Peyer's patch (tissue), 4 donors: ENCODE data around the gene RHOA. TPM values are rescaled to one million over a fixed set of nuclear protein-coding genes. Genes with fewer than 3 reads are reported as not detected.
"Not testable (repeated sequence)": the region's sequence is repeated elsewhere in the genome, so short reads cannot be mapped to it uniquely, and the experiment has no call there.

Experiments used
- DNase-seq, 3 donors: peaks; one replicate each; pipeline ENCODE4 v3.0.0-alpha.2; 2017 to 2019
- H3K27ac ChIP-seq, 4 donors: fragments of 200-600 bp; sonication (generic); one replicate each; pipeline ENCODE4 v1.5.1; 2016 to 2019
- H3K27me3 ChIP-seq, 2 donors: fragments of 200-600 bp; sonication (generic); one replicate each; pipeline ENCODE4 v1.5.1; 2019
- H3K36me3 ChIP-seq, 3 donors: fragments of 200-600 bp; sonication (generic); one replicate each; pipeline ENCODE4 v1.5.1; 2016 to 2019
- H3K4me1 ChIP-seq, 4 donors: fragments of 200-600 bp; sonication (generic); one replicate each; pipeline ENCODE4 v1.5.1; 2016 to 2019
- H3K4me3 ChIP-seq, 4 donors: fragments of 200-600 bp; sonication (generic); 1 replicate in 3 of 4; 2 replicates in 1 of 4; pipeline ENCODE4 v1.5.1; 2016 to 2019; ENCODE audit warnings: mild to moderate bottlenecking in 1 of 4
- H3K9me3 ChIP-seq, 4 donors: fragments of 200-600 bp; sonication (generic); one replicate each; pipeline ENCODE4 v1.5.1; 2016 to 2019; ENCODE audit warnings: mild to moderate bottlenecking in 1 of 4
- POLR2A ChIP-seq, 2 donors: fragments of 450-650 bp; IDR thresholded peaks; one replicate each; pipeline ENCODE4 v1.5.1; 2017; ENCODE audit warnings: antibody characterized with exemption in 2 of 2, mild to moderate bottlenecking in 2 of 2, moderate library complexity in 2 of 2
- total RNA-seq, 4 donors: library from RNA; depleted of rRNA; stranded (reverse); fragments of >200 nt; gene quantifications; one replicate each; pipeline ENCODE4 v1.1.0, GENCODE V29; 2016
- TF ChIP-seq, protein P1 (sequence below), 6 experiments: fragments of 450-650 bp in 4 of 6; fragments of 200-600 bp in 2 of 6; sonication (generic) in 1 of 6; IDR thresholded peaks; one replicate each; pipeline ENCODE4 v1.5.1; 2017 to 2019; ENCODE audit warnings: antibody characterized with exemption in 6 of 6, mild to moderate bottlenecking in 3 of 6, moderate library complexity in 1 of 6

Gene RHOA
- total RNA-seq, 4 donors from 2014 or later: 223 to 294 (median 274) TPM

DNA sequence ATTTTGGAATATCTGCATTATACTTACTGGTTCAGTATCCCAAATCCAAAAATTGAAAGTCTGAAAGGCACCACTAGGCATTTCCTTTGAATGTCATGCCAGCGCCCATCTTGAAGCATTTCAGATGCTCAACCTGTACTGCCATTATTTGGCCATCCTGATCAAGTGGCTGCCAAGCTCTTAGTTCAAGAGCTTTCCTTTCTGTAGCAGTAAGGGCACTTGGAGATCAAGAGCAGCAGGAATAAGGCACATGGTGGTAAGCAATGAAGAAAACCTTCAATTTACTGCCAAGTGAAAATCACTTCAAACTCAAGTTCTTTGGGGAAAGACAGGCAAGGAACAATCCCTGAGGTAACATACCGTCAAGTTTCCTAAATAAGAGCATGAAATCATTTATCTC, 10.0 kb downstream of the RHOA start:
- Histone ChIP-seq H3K4me3 (no peak overlapping the region), H3K36me3 (peaks cover 0 to 12% (median 0%) of the 10 kb centered on the region in 3 donors), H3K27me3 (no peaks in the 10 kb centered on the region), H3K9me3 (no peaks in the 10 kb centered on the region), H3K27ac (no peak overlapping the region), H3K4me1 (peaks cover 0 to 48% (median 12%) of the 10 kb centered on the region in 4 donors)
- no peak for DNase-seq
- no peak for TF ChIP-seq POLR2A (IDR thresholded peaks at IDR 0.05)
- TF ChIP-seq, protein P1, sequence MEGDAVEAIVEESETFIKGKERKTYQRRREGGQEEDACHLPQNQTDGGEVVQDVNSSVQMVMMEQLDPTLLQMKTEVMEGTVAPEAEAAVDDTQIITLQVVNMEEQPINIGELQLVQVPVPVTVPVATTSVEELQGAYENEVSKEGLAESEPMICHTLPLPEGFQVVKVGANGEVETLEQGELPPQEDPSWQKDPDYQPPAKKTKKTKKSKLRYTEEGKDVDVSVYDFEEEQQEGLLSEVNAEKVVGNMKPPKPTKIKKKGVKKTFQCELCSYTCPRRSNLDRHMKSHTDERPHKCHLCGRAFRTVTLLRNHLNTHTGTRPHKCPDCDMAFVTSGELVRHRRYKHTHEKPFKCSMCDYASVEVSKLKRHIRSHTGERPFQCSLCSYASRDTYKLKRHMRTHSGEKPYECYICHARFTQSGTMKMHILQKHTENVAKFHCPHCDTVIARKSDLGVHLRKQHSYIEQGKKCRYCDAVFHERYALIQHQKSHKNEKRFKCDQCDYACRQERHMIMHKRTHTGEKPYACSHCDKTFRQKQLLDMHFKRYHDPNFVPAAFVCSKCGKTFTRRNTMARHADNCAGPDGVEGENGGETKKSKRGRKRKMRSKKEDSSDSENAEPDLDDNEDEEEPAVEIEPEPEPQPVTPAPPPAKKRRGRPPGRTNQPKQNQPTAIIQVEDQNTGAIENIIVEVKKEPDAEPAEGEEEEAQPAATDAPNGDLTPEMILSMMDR (IDR thresholded peaks at IDR 0.05): no peak

DNA sequence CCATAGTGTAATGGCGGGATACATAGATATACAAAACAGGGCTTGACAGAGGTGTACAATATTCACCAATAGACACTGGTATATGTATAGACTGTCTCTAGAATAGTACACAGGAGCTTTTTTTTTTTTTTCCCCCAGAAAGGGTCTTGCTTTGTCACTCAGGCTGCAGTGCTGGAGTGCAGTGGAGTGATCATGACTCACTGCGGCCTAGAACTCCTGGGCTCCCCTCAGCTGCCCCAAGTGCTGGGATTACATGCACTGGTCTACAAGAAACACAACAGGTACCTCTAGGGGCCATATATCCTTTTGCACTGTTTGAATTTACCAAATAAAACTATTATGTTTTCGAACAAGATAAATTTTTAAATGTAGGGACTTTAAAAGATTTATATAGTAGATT, 12.3 kb downstream of the RHOA start:
- H3K27me3 ChIP-seq: no peaks in the 10 kb centered on the region
- no peaks in the 10 kb centered on the region for H3K9me3 ChIP-seq
- DNase-seq: no peak
- no peak overlapping the region for H3K27ac ChIP-seq
- TF ChIP-seq POLR2A (IDR thresholded peaks at IDR 0.05): no peak
- TF ChIP-seq, protein P1 (IDR thresholded peaks at IDR 0.05): no peak
- peaks cover 0 to 34% (median 0%) of the 10 kb centered on the region in 3 donors for H3K36me3 ChIP-seq
- H3K4me3 ChIP-seq: no peak overlapping the region
- H3K4me1 ChIP-seq: peaks cover 0 to 29% (median 5%) of the 10 kb centered on the region in 4 donors

DNA sequence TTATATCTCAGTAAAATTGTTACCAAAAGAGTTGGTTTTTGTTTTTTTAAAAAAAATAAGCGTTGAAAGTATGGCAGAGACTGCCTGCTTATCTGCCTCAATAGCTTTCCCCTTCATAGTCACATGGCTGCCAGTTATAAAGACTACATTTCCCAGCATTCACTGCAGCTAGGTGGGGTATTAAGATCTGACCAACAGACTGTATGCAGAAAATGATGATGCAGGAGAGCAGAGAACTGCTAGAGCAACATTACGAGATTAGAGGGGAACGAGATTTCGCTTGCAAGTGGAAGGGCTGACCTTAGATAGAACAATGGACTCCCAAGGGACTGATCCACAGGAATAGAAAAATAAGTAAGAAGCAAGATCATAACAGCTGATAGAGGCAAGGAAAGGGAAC, 14.3 kb downstream of the RHOA start:
- TF ChIP-seq POLR2A (IDR thresholded peaks at IDR 0.05): no peak
- TF ChIP-seq, protein P1 (IDR thresholded peaks at IDR 0.05): no peak
- DNase-seq: no peak
- H3K9me3 ChIP-seq: no peaks in the 10 kb centered on the region
- H3K36me3 ChIP-seq: peaks cover 0 to 29% (median 0%) of the 10 kb centered on the region in 3 donors
- peaks cover 0 to 23% (median 5%) of the 10 kb centered on the region in 4 donors for H3K4me1 ChIP-seq
- H3K4me3 ChIP-seq: no peak overlapping the region
- H3K27ac ChIP-seq: no peak overlapping the region
- no peaks in the 10 kb centered on the region for H3K27me3 ChIP-seq

- not testable (repeated sequence) for H3K4me1 ChIP-seq, H3K4me3 ChIP-seq, DNase-seq, H3K9me3 ChIP-seq, H3K27ac ChIP-seq, H3K27me3 ChIP-seq
- H3K36me3 ChIP-seq: peaks cover 0 to 23% (median 0%) of the 10 kb centered on the region in 3 donors
These were observed 20.5 kb downstream of the RHOA start for GRCh38 chr3:49391310-49391709.

DNA sequence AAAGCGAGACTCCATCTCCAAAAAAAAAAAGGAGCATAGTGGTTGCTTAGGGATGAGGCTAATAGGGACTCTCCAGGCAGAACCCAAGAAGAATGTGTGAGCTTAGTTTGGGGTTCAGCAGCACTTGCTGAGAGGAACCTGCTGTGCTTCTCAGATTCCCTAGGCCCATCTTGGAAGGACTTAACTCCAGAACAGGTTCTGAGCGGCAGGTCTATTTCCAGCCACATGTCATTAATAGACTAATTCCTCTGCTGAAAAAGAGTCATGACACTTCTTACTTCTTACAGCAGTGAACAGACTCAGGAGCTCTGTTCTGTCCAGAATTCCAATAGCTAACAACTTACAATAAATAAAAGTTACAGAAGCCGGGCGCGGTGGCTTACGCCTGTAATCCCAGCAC, 22.5 kb downstream of the RHOA start:
- Histone ChIP-seq H3K27ac (no peak overlapping the region), H3K4me3 (no peak overlapping the region), H3K36me3 (peaks cover 0 to 4% (median 0%) of the 10 kb centered on the region in 3 donors), H3K4me1 (peaks cover 0 to 21% (median 0%) of the 10 kb centered on the region in 4 donors), H3K9me3 (no peaks in the 10 kb centered on the region), H3K27me3 (no peaks in the 10 kb centered on the region)
- TF ChIP-seq, protein P1 (IDR thresholded peaks at IDR 0.05): no peak
- TF ChIP-seq POLR2A (IDR thresholded peaks at IDR 0.05): no peak
- no peak for DNase-seq

DNA sequence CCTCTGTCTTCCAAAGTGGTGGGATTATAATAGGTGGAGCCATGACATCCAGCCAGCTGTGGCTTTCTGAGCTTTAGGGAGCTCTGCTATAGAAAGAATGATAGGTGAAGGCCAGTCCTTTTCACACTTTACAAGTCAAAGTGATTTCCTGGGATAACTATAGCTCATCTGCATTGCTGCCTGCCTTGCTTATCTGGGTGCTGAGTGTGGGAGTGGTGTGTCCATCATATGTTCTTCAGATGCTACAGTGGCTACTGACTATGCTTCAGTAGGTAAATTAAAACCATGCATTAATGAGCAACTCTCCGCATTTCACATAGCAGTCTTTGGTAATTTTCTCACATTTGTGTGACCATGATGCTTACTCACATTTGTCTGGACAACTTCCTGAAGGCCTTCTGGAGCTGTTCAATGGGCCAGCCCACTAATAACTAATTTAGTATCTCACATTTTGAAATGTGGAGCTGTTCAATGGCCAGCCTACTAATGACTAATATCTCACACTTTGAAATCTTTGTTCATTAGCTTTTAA, 23.4 kb downstream of the RHOA start:
- DNase-seq: no peak
- no peaks in the 10 kb centered on the region for H3K36me3 ChIP-seq

More for the DNA sequence above, 23.4 kb downstream of the RHOA start:
- no peak overlapping the region for H3K27ac ChIP-seq
- TF ChIP-seq POLR2A (IDR thresholded peaks at IDR 0.05): no peak
- TF ChIP-seq, protein P1 (IDR thresholded peaks at IDR 0.05): no peak
- no peaks in the 10 kb centered on the region for H3K9me3 ChIP-seq
- H3K4me1 ChIP-seq: peaks cover 0 to 28% (median 0%) of the 10 kb centered on the region in 4 donors
- H3K27me3 ChIP-seq: no peaks in the 10 kb centered on the region
- no peak overlapping the region for H3K4me3 ChIP-seq
